ENCODE measurements around the gene RGS12.

- no peak for TF ChIP-seq CTCF (IDR thresholded peaks at IDR 0.05)
- TF ChIP-seq POLR2A (IDR thresholded peaks at IDR 0.05), result no peak
Measured at GRCh38 chr4:3307891-3308575, 15.2 kb downstream of the RGS12 start.

Data from vagina (tissue), 2 donors.